Vagina (tissue), 2 donors: ENCODE results near the gene DPP10.

Experiments used
- POLR2A ChIP-seq, 2 donors: fragments of 450-650 bp; IDR thresholded peaks; one replicate each; pipeline ENCODE4 v1.6.1; 2017; ENCODE audit warnings: antibody characterized with exemption in 2 of 2, mild to moderate bottlenecking in 2 of 2, moderate library complexity in 2 of 2
- TF ChIP-seq, protein P1 (sequence below), 3 experiments: fragments of 450-650 bp in 2 of 3; fragments of 200-600 bp in 1 of 3; sonication (generic) in 1 of 3; IDR thresholded peaks; one replicate each; pipeline ENCODE4 v1.5.1; 2017 to 2019; ENCODE audit warnings: antibody characterized with exemption in 3 of 3, mild to moderate bottlenecking in 2 of 3, moderate library complexity in 2 of 3

DNA sequence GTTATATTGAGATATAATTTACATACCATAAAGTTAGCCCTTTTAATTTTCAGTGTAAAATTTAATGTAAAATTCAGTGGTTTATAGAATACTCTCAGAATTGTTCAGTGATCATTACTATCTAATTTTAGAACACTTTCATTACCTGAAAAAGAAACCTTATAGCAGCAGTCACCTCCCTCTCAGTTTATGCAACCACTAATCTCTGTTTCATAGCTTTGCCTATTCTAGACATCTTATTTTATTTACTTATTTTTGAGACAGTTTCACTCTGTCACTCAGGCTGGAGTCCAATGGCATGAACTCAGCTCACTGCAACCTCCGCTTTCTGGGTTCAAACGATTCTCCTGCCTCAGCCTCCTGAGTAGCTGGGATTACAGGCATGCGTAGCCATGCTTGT is 479.6 kb downstream of the DPP10 start:
- TF ChIP-seq, protein P1, sequence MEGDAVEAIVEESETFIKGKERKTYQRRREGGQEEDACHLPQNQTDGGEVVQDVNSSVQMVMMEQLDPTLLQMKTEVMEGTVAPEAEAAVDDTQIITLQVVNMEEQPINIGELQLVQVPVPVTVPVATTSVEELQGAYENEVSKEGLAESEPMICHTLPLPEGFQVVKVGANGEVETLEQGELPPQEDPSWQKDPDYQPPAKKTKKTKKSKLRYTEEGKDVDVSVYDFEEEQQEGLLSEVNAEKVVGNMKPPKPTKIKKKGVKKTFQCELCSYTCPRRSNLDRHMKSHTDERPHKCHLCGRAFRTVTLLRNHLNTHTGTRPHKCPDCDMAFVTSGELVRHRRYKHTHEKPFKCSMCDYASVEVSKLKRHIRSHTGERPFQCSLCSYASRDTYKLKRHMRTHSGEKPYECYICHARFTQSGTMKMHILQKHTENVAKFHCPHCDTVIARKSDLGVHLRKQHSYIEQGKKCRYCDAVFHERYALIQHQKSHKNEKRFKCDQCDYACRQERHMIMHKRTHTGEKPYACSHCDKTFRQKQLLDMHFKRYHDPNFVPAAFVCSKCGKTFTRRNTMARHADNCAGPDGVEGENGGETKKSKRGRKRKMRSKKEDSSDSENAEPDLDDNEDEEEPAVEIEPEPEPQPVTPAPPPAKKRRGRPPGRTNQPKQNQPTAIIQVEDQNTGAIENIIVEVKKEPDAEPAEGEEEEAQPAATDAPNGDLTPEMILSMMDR (IDR thresholded peaks at IDR 0.05), result no peak
- TF ChIP-seq POLR2A (IDR thresholded peaks at IDR 0.05), result no peak
